ENCODE measurements around the gene FARSA. TPM values are rescaled to one million over a fixed set of nuclear protein-coding genes. Genes with fewer than 3 reads are reported as not detected.
A peak's percentile ranks its signal among the peaks of the same experiment; 100 is the strongest.

The FARSA gene
- total and polyA plus RNA-seq, 10 of the 15 experiments (the other 5 are each of a cell fraction or from before 2014, with no cell fraction given): 20.3 to 212 (median 76.4) TPM

DNA sequence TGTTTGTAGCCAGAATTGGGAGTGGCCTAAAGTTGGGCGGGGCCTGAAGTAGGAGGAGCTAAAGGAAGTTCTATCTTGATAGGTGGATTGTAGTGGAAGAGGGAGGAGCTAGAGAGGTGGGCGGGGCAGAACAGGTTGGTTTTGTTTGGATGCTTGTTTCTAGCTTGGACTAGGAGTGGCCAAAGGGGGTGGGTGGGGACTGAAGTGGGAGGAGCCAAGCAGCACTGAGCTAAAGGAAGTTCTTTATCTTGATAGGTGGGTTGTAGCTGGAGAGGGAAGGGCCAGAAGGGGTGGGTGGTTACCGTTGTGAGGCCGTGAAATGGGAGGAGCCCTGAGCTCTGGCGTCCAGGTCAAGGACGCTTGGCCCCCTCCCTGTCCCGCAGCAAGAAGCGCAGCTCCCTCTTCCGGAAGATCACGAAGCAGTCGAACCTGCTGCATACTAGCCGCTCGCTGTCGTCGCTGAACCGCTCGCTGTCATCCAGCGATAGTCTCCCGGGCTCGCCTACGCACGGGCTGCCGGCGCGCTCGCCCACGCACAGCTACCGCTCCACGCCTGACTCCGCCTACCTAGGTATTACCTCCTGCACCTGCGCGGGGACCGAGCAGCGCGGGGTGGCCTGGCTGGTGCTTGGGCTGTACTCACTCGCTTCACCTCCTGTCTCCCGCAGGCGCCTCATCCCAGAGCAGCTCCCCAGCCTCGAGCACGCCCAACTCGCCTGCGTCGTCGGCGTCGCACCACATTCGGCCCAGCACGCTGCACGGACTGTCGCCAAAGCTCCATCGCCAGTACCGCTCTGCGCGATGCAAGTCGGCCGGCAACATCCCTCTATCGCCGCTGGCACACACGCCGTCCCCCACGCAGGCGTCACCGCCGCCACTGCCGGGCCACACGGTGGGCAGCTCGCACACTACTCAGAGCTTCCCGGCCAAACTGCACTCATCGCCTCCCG lies 60.3 kb downstream of the FARSA start:
- Histone ChIP-seq H3K9me3 (replicated peaks; ENCODE audit: control insufficient read depth, insufficient read depth, low read length) (no peaks in the 10 kb centered on the region; the same call in 2 of the 3 replicates), H3K79me2 (ENCODE audit: control insufficient read depth, insufficient read depth, low read length) (no peaks in the 10 kb centered on the region), H3K27ac (ENCODE audit: control insufficient read depth, insufficient read depth) (no peak overlapping the region), H3K9ac (ENCODE audit: control insufficient read depth, insufficient read depth, low read length) (no peak overlapping the region), H3K4me2 (ENCODE audit: control insufficient read depth, insufficient read depth) (no peak overlapping the region), H3K4me3 (no peak overlapping the region), H3K27me3 (replicated peaks in 1 of 2; ENCODE audit: control insufficient read depth in 2 of 2, insufficient read depth in 2 of 2, low read length in 1 of 2) (no peaks in the 10 kb centered on the region), H4K20me1 (ENCODE audit: control insufficient read depth, insufficient read depth) (no peaks in the 10 kb centered on the region), H3K4me1 (ENCODE audit: control insufficient read depth, insufficient read depth, low read length) (no peaks in the 10 kb centered on the region), H2AFZ (ENCODE audit: control insufficient read depth, low read depth, low read length) (no peak overlapping the region), H3K36me3 (ENCODE audit: control insufficient read depth in 2 of 2, insufficient read depth in 2 of 2, low read length in 1 of 2) (peaks cover 0 to 4% of the 10 kb centered on the region in 2 experiments; a peak in 1 of 4 replicates)
- FAIRE-seq: no peak
- RAD21 ChIA-PET (ENCODE audit: unreplicated experiment): no interaction called here
- in situ Hi-C loops (cut with MboI) (no loop called here), intact Hi-C loops (cut with micrococcal nuclease; ENCODE audit: unreplicated experiment) (no loop called here)
- BruUV-seq (replicated peaks): no TSS peak
- CTCF ChIA-PET: interaction anchor here (0.8 to 1.2 kb wide), 4 partner anchors 8 to 92 kb away, joined by 3 to 4 read pairs (median 3); partner anchors contain the start of gene DNASE2
- SMC1A ChIA-PET (ENCODE audit: uncharacterized antibody, unreplicated experiment): no interaction called here
- TF ChIP-seq TCF3 (IDR thresholded peaks at IDR 0.05; ENCODE audit: borderline replicate concordance, insufficient read depth, low read depth, low read length): 0 out of 2 replicates have a peak, but pooled peaks have one; percentile 32
- TF ChIP-seq, protein P1, sequence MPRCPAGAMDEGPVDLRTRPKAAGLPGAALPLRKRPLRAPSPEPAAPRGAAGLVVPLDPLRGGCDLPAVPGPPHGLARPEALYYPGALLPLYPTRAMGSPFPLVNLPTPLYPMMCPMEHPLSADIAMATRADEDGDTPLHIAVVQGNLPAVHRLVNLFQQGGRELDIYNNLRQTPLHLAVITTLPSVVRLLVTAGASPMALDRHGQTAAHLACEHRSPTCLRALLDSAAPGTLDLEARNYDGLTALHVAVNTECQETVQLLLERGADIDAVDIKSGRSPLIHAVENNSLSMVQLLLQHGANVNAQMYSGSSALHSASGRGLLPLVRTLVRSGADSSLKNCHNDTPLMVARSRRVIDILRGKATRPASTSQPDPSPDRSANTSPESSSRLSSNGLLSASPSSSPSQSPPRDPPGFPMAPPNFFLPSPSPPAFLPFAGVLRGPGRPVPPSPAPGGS (IDR thresholded peaks at IDR 0.05; ENCODE audit: borderline replicate concordance, insufficient read depth, low read depth, low read length, poor library complexity, severe bottlenecking): peak; percentile 82
- TF ChIP-seq IKZF1 (conservative IDR thresholded peaks at IDR 0.05): no peak
- TF ChIP-seq POLR2A (IDR thresholded peaks at IDR 0.05; ENCODE audit: low read depth, low read length): peak; percentile 44; the same call in 1 of the 2 replicates
- no peak for TF ChIP-seq JUND (IDR thresholded peaks at IDR 0.05; ENCODE audit: low read depth, low read length)
- WGBS (ENCODE audit: insufficient coverage, insufficient replicate concordance, low lambda C conversion rate, missing lambda C conversion rate): 97% methylated on average over 60 of the region's 70 CpGs
- POLR2A ChIA-PET: interaction anchor here (0.7 kb wide), 1 partner anchor 9 kb away, joined by 4 read pairs; no protein-coding TSS in a partner anchor
- DNase-seq (ENCODE audit: low read depth, low spot score): no peak
- peak; percentile 80 for ATAC-seq

Small RNAs within 50 kb of the gene (microRNA-seq; reads per million reads assigned to microRNA genes)
- gene MIR5695 (not detected), gene MIR6515 (3.4 reads per million, percentile 18 among the genes with 10 or more reads in this experiment)

Small RNAs within 50 kb of the gene (small RNA-seq; reads per million reads assigned to genes)
- 0.20 reads per million for gene MIR5695
- gene MIR6515: 2.4 reads per million, percentile 68 among the genes with 10 or more reads in this experiment

Other genes with a start within 250 kb of the FARSA start
Only the 7 nearest of the 27 such genes appear.
- gene KLF1, start 46.5 kb downstream of the FARSA start, total RNA-seq (2014; rRNA removed): 0.06 and 0.16 TPM in 2 replicates
- gene KLF1, start 46.5 kb downstream of the FARSA start, total RNA-seq (2014; rRNA removed; fragmentation: Illumina TruSeq; extraction: Trizol): not detected in 2 replicates
- gene KLF1, start 46.5 kb downstream of the FARSA start, total RNA-seq (2021): 0.24 and 0.38 TPM in 2 replicates
- not detected in 2 replicates for gene KLF1, start 46.5 kb downstream of the FARSA start, polyA plus RNA-seq (2011; rRNA removed)
- gene KLF1, start 46.5 kb downstream of the FARSA start, polyA plus RNA-seq (2014; fragmentation: Illumina TruSeq; extraction: Trizol): not detected in 2 replicates
- gene KLF1, start 46.5 kb downstream of the FARSA start, polyA plus RNA-seq (2014; fragmentation: Nextera tagmentation; extraction: Ambion mirVana): under 1 TPM; 0.04 to 0.08 TPM
- gene KLF1, start 46.5 kb downstream of the FARSA start, polyA plus RNA-seq (2014; rRNA removed): 0.06 and 0.27 TPM in 2 replicates
- gene KLF1, start 46.5 kb downstream of the FARSA start, polyA plus RNA-seq (2016; fragmentation: Nextera tagmentation; extraction: Ambion mirVana): under 1 TPM; 0.08 to 0.13 TPM
- gene GCDH, start 42.6 kb downstream of the FARSA start, total RNA-seq (2014; rRNA removed): 43.6 and 50.1 TPM in 2 replicates
- gene GCDH, start 42.6 kb downstream of the FARSA start, total RNA-seq (2014; rRNA removed; fragmentation: Illumina TruSeq; extraction: Trizol): 24.6 and 26.6 TPM in 2 replicates
- 49.0 and 52.3 TPM in 2 replicates for gene GCDH, start 42.6 kb downstream of the FARSA start, total RNA-seq (2021)
- 18.9 and 29.4 TPM in 2 replicates for gene GCDH, start 42.6 kb downstream of the FARSA start, polyA plus RNA-seq (2011; rRNA removed)
- gene GCDH, start 42.6 kb downstream of the FARSA start, polyA plus RNA-seq (2014; fragmentation: Illumina TruSeq; extraction: Trizol): 7.8 and 20.7 TPM in 2 replicates
- gene GCDH, start 42.6 kb downstream of the FARSA start, polyA plus RNA-seq (2014; fragmentation: Nextera tagmentation; extraction: Ambion mirVana): 10 to 100 TPM in 1 of 2 experiments, 1 to 10 TPM in 1; 4.2 to 14.6 TPM
- gene GCDH, start 42.6 kb downstream of the FARSA start, polyA plus RNA-seq (2014; rRNA removed): 60.9 and 69.0 TPM in 2 replicates
- gene GCDH, start 42.6 kb downstream of the FARSA start, polyA plus RNA-seq (2016; fragmentation: Nextera tagmentation; extraction: Ambion mirVana): 10 to 100 TPM; 67.1 to 69.4 TPM
- gene SYCE2, start 14.4 kb downstream of the FARSA start, total RNA-seq (2014; rRNA removed): 0.62 and 0.82 TPM in 2 replicates
- gene SYCE2, start 14.4 kb downstream of the FARSA start, total RNA-seq (2014; rRNA removed; fragmentation: Illumina TruSeq; extraction: Trizol): 1.1 and 1.6 TPM in 2 replicates
- gene SYCE2, start 14.4 kb downstream of the FARSA start, total RNA-seq (2021): 0.41 and 1.0 TPM in 2 replicates
- gene SYCE2, start 14.4 kb downstream of the FARSA start, polyA plus RNA-seq (2011; rRNA removed): 0.69 and 0.94 TPM in 2 replicates
- gene SYCE2, start 14.4 kb downstream of the FARSA start, polyA plus RNA-seq (2014; fragmentation: Illumina TruSeq; extraction: Trizol): 0.76 and 1.1 TPM in 2 replicates
- under 1 TPM; 0.61 to 0.66 TPM for gene SYCE2, start 14.4 kb downstream of the FARSA start, polyA plus RNA-seq (2014; fragmentation: Nextera tagmentation; extraction: Ambion mirVana)
- 0.54 and 0.79 TPM in 2 replicates for gene SYCE2, start 14.4 kb downstream of the FARSA start, polyA plus RNA-seq (2014; rRNA removed)
- gene SYCE2, start 14.4 kb downstream of the FARSA start, polyA plus RNA-seq (2016; fragmentation: Nextera tagmentation; extraction: Ambion mirVana): 1 to 10 TPM; 2.1 to 2.3 TPM
- 824 and 916 TPM in 2 replicates for gene CALR, start 4.9 kb upstream of the FARSA start, total RNA-seq (2014; rRNA removed)
- gene CALR, start 4.9 kb upstream of the FARSA start, total RNA-seq (2014; rRNA removed; fragmentation: Illumina TruSeq; extraction: Trizol): 719 and 809 TPM in 2 replicates
- 891 and 983 TPM in 2 replicates for gene CALR, start 4.9 kb upstream of the FARSA start, total RNA-seq (2021)
- gene CALR, start 4.9 kb upstream of the FARSA start, polyA plus RNA-seq (2011; rRNA removed): 360 and 518 TPM in 2 replicates
- 690 and 703 TPM in 2 replicates for gene CALR, start 4.9 kb upstream of the FARSA start, polyA plus RNA-seq (2014; fragmentation: Illumina TruSeq; extraction: Trizol)
- 100 to 1,000 TPM; 202 to 216 TPM for gene CALR, start 4.9 kb upstream of the FARSA start, polyA plus RNA-seq (2014; fragmentation: Nextera tagmentation; extraction: Ambion mirVana)
- 685 and 856 TPM in 2 replicates for gene CALR, start 4.9 kb upstream of the FARSA start, polyA plus RNA-seq (2014; rRNA removed)
- gene CALR, start 4.9 kb upstream of the FARSA start, polyA plus RNA-seq (2016; fragmentation: Nextera tagmentation; extraction: Ambion mirVana): 1,000 to 10,000 TPM; 1,394 to 1,451 TPM
- 158 TPM in 2 replicates for gene RAD23A, start 12.2 kb upstream of the FARSA start, total RNA-seq (2014; rRNA removed)
- 84.3 and 95.4 TPM in 2 replicates for gene RAD23A, start 12.2 kb upstream of the FARSA start, total RNA-seq (2014; rRNA removed; fragmentation: Illumina TruSeq; extraction: Trizol)
- gene RAD23A, start 12.2 kb upstream of the FARSA start, total RNA-seq (2021): 133 and 138 TPM in 2 replicates
- gene RAD23A, start 12.2 kb upstream of the FARSA start, polyA plus RNA-seq (2011; rRNA removed): 23.1 and 37.9 TPM in 2 replicates
- gene RAD23A, start 12.2 kb upstream of the FARSA start, polyA plus RNA-seq (2014; fragmentation: Illumina TruSeq; extraction: Trizol): 70.5 and 104 TPM in 2 replicates
- gene RAD23A, start 12.2 kb upstream of the FARSA start, polyA plus RNA-seq (2014; fragmentation: Nextera tagmentation; extraction: Ambion mirVana): 10 to 100 TPM in 1 of 2 experiments, 1 to 10 TPM in 1; 8.8 to 33.5 TPM
- gene RAD23A, start 12.2 kb upstream of the FARSA start, polyA plus RNA-seq (2014; rRNA removed): 135 and 153 TPM in 2 replicates
- gene RAD23A, start 12.2 kb upstream of the FARSA start, polyA plus RNA-seq (2016; fragmentation: Nextera tagmentation; extraction: Ambion mirVana): 100 to 1,000 TPM; 196 to 198 TPM
- 37.6 and 56.4 TPM in 2 replicates for gene GADD45GIP1, start 23.5 kb upstream of the FARSA start, total RNA-seq (2014; rRNA removed)
- 17.6 and 19.2 TPM in 2 replicates for gene GADD45GIP1, start 23.5 kb upstream of the FARSA start, total RNA-seq (2014; rRNA removed; fragmentation: Illumina TruSeq; extraction: Trizol)
- 35.0 and 35.4 TPM in 2 replicates for gene GADD45GIP1, start 23.5 kb upstream of the FARSA start, total RNA-seq (2021)
- gene GADD45GIP1, start 23.5 kb upstream of the FARSA start, polyA plus RNA-seq (2011; rRNA removed): 17.7 and 25.3 TPM in 2 replicates
- 1.00 and 6.4 TPM in 2 replicates for gene GADD45GIP1, start 23.5 kb upstream of the FARSA start, polyA plus RNA-seq (2014; fragmentation: Illumina TruSeq; extraction: Trizol)
- 10 to 100 TPM in 1 of 2 experiments, 1 to 10 TPM in 1; 5.1 to 13.4 TPM for gene GADD45GIP1, start 23.5 kb upstream of the FARSA start, polyA plus RNA-seq (2014; fragmentation: Nextera tagmentation; extraction: Ambion mirVana)
- gene GADD45GIP1, start 23.5 kb upstream of the FARSA start, polyA plus RNA-seq (2014; rRNA removed): 58.1 and 68.0 TPM in 2 replicates
- 100 to 1,000 TPM; 124 to 136 TPM for gene GADD45GIP1, start 23.5 kb upstream of the FARSA start, polyA plus RNA-seq (2016; fragmentation: Nextera tagmentation; extraction: Ambion mirVana)
- 0.06 TPM in 1 of 2 replicates, not detected in the other for gene DAND5, start 35.9 kb upstream of the FARSA start, total RNA-seq (2014; rRNA removed)
- gene DAND5, start 35.9 kb upstream of the FARSA start, total RNA-seq (2014; rRNA removed; fragmentation: Illumina TruSeq; extraction: Trizol): not detected in 2 replicates
- 0.11 and 0.15 TPM in 2 replicates for gene DAND5, start 35.9 kb upstream of the FARSA start, total RNA-seq (2021)
- 0.04 TPM in 1 of 2 replicates, not detected in the other for gene DAND5, start 35.9 kb upstream of the FARSA start, polyA plus RNA-seq (2011; rRNA removed)
- 0.10 TPM in 1 of 2 replicates, not detected in the other for gene DAND5, start 35.9 kb upstream of the FARSA start, polyA plus RNA-seq (2014; fragmentation: Illumina TruSeq; extraction: Trizol)
- under 1 TPM in 1 of 2 experiments, not detected in 1; 0.15 TPM for gene DAND5, start 35.9 kb upstream of the FARSA start, polyA plus RNA-seq (2014; fragmentation: Nextera tagmentation; extraction: Ambion mirVana)
- 0.12 TPM in 1 of 2 replicates, not detected in the other for gene DAND5, start 35.9 kb upstream of the FARSA start, polyA plus RNA-seq (2014; rRNA removed)
- gene DAND5, start 35.9 kb upstream of the FARSA start, polyA plus RNA-seq (2016; fragmentation: Nextera tagmentation; extraction: Ambion mirVana): under 1 TPM in 1 of 2 experiments, not detected in 1; 0.10 TPM

Data from GM12878 (cell line).